ENCODE results near the gene LRRC4. TPM values are rescaled to one million over a fixed set of nuclear protein-coding genes. Genes with fewer than 3 reads are reported as not detected.
A peak's percentile ranks its signal among the peaks of the same experiment; 100 is the strongest.

LRRC4 gene
- total RNA-seq, 2 donors from 2014 or later: 1.5 TPM

DNA sequence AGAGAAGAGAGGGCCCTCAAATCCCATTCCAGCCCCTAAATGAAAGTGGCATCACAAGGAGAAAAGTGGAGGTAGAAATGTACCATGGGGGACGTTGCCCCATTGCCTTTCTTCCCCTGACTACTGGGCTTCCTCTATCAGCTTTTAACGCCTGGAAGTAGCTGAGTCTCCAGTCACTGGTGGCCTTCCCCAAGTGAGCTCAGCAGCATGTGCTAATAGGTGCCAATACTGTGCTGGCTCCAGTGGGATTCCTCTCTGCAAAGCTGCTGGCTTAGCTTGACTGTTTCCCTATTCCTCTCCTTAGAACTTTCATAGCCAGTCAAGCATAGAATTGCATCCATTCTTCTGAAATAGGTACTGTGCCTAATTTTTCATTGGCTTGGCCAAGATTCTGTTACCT is 32.6 kb downstream of the LRRC4 start:
- Histone ChIP-seq H3K9me3 (ENCODE audit: control insufficient read depth, low read length) (no peaks in the 10 kb centered on the region), H3K4me1 (ENCODE audit: control insufficient read depth, insufficient read depth, low read length) (peaks cover 13% of the 10 kb centered on the region), H3K36me3 (ENCODE audit: control insufficient read depth, insufficient read depth, low read length) (peaks cover 55% of the 10 kb centered on the region), H3K27ac (ENCODE audit: low read depth, low read length) (no peak overlapping the region), H3K4me3 (ENCODE audit: low read length) (no peak overlapping the region), H3K27me3 (ENCODE audit: control insufficient read depth, insufficient read depth, low read length, poor library complexity, severe bottlenecking) (no peaks in the 10 kb centered on the region), H3K9ac (ENCODE audit: extremely low read depth, low read length, poor library complexity, severe bottlenecking) (no peak overlapping the region)
- no peak for DNase-seq
- Mint-ChIP-seq H3K36me3 (ENCODE audit: low read depth) (peaks cover 18% of the 10 kb centered on the region), H3K4me3 (no peak overlapping the region), H3K27ac (no peak overlapping the region), H3K9me3 (no peaks in the 10 kb centered on the region), H3K27me3 (ENCODE audit: insufficient read depth) (no peaks in the 10 kb centered on the region), H3K4me1 (peaks cover 28% of the 10 kb centered on the region)
- TF ChIP-seq, protein P1, sequence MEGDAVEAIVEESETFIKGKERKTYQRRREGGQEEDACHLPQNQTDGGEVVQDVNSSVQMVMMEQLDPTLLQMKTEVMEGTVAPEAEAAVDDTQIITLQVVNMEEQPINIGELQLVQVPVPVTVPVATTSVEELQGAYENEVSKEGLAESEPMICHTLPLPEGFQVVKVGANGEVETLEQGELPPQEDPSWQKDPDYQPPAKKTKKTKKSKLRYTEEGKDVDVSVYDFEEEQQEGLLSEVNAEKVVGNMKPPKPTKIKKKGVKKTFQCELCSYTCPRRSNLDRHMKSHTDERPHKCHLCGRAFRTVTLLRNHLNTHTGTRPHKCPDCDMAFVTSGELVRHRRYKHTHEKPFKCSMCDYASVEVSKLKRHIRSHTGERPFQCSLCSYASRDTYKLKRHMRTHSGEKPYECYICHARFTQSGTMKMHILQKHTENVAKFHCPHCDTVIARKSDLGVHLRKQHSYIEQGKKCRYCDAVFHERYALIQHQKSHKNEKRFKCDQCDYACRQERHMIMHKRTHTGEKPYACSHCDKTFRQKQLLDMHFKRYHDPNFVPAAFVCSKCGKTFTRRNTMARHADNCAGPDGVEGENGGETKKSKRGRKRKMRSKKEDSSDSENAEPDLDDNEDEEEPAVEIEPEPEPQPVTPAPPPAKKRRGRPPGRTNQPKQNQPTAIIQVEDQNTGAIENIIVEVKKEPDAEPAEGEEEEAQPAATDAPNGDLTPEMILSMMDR (conservative IDR thresholded peaks at IDR 0.05): no peak
- 86 to 94% methylated on average over 2 of the region's 2 CpGs for WGBS, 2 experiments (ENCODE audit: insufficient coverage in 1 of 2, insufficient read length in 1 of 2)

DNA sequence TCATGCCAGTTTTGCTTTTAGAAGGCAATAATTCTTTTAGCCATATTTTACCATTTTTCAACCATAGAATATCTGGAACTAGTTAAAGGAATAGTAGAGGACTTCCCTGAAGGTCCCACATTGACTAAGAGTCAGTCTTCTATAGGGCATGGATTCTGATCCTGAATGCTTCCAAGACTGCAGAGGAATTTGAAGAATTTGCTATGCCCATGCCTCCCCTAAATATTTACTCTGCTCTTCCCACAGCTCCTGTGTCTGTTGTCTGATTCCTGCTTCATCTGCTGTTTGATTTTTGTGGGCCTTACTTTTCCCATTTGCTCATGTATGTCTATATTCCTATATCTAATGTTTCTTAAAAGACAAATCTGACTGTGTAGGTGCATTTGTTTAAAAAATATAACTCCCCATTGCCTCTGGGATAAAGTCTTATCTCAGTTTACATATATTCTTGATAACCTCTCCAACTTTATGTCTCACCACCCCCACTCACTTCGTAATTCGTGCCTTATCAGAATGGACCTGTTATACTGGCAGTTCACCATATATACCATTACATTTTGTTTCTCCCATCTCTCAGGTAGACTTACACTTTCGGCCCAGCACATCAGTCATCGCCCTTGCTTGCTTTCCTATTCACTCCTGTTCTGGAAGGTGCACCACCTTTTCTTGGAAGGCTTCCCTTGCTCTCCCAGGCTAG is 33.9 kb downstream of the LRRC4 start:
- Histone ChIP-seq H3K4me3 (ENCODE audit: low read length) (no peak overlapping the region), H3K9me3 (ENCODE audit: control insufficient read depth, low read length) (no peaks in the 10 kb centered on the region), H3K9ac (ENCODE audit: extremely low read depth, low read length, poor library complexity, severe bottlenecking) (no peak overlapping the region), H3K36me3 (ENCODE audit: control insufficient read depth, insufficient read depth, low read length) (peaks cover 66% of the 10 kb centered on the region), H3K27ac (ENCODE audit: low read depth, low read length) (no peak overlapping the region), H3K4me1 (ENCODE audit: control insufficient read depth, insufficient read depth, low read length) (peaks cover 13% of the 10 kb centered on the region), H3K27me3 (ENCODE audit: control insufficient read depth, insufficient read depth, low read length, poor library complexity, severe bottlenecking) (no peaks in the 10 kb centered on the region)
- no peaks in the 10 kb centered on the region for H3K9me3 Mint-ChIP-seq
- H3K4me1 Mint-ChIP-seq: peaks cover 28% of the 10 kb centered on the region
- peak overlapping the region; percentile 65 for H3K27ac Mint-ChIP-seq
- no peaks in the 10 kb centered on the region for H3K27me3 Mint-ChIP-seq (ENCODE audit: insufficient read depth)
- H3K36me3 Mint-ChIP-seq (ENCODE audit: low read depth): peaks cover 18% of the 10 kb centered on the region
- 89 to 90% methylated on average over 4 of the region's 4 CpGs for WGBS, 2 experiments (ENCODE audit: insufficient coverage in 1 of 2, insufficient read length in 1 of 2)
- no peak overlapping the region for H3K4me3 Mint-ChIP-seq
- no peak for DNase-seq
- TF ChIP-seq, protein P1 (conservative IDR thresholded peaks at IDR 0.05): no peak

DNA sequence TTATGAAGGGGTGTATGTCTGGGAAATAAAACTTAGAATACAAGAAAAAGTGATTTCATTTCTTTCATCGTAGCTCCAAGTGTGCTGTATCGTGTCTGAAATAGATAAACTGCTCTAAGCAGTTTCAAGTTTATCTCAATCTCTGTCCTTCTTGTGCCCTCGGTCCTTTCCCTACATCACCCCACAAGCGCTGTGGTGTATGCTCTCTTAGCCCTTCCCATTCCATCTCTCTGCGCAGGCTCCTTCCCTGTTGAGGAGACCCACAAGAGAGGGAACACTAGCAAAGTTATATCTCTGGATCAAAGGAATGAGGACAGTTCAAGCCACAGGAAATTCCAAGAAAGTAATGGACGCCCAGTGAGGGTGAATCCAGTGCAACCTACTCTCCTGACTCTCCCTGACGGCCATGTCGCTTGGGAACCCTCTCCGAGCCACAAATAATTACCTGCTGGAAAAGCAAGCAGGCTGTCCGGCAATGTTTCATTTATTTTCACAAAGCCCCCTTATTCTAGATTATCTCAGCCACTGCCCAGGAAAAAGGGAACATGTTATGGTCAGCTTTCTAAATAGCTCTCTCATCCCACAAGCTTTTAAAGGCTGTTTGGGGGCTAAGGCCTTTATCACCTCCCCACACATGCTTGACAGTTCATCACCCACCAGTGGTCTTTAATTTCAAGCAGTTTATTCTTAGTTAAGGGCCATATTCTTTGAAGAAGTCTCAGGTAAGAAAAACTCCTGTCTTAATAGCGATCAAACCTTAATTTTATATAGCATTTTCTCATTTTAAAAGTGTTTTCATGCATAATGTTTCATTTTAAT is 34.8 kb downstream of the LRRC4 start:
- Mint-ChIP-seq H3K9me3 (no peaks in the 10 kb centered on the region), H3K27ac (peak overlapping the region; percentile 65), H3K27me3 (ENCODE audit: insufficient read depth) (no peaks in the 10 kb centered on the region), H3K36me3 (ENCODE audit: low read depth) (peaks cover 18% of the 10 kb centered on the region), H3K4me3 (no peak overlapping the region), H3K4me1 (peaks cover 28% of the 10 kb centered on the region)
- Histone ChIP-seq H3K27me3 (ENCODE audit: control insufficient read depth, insufficient read depth, low read length, poor library complexity, severe bottlenecking) (no peaks in the 10 kb centered on the region), H3K9me3 (ENCODE audit: control insufficient read depth, low read length) (no peaks in the 10 kb centered on the region), H3K36me3 (ENCODE audit: control insufficient read depth, insufficient read depth, low read length) (peaks cover 73% of the 10 kb centered on the region), H3K27ac (ENCODE audit: low read depth, low read length) (peak overlapping the region; percentile 27), H3K9ac (ENCODE audit: extremely low read depth, low read length, poor library complexity, severe bottlenecking) (no peak overlapping the region), H3K4me1 (ENCODE audit: control insufficient read depth, insufficient read depth, low read length) (peaks cover 13% of the 10 kb centered on the region), H3K4me3 (ENCODE audit: low read length) (no peak overlapping the region)
- DNase-seq: no peak
- TF ChIP-seq, protein P1 (conservative IDR thresholded peaks at IDR 0.05): no peak
- WGBS, 2 experiments (ENCODE audit: insufficient coverage in 1 of 2, insufficient read length in 1 of 2): 94 to 98% methylated on average over 5 to 11 of the region's 11 CpGs
